ENCODE measurements around the gene SOX6.

DNA sequence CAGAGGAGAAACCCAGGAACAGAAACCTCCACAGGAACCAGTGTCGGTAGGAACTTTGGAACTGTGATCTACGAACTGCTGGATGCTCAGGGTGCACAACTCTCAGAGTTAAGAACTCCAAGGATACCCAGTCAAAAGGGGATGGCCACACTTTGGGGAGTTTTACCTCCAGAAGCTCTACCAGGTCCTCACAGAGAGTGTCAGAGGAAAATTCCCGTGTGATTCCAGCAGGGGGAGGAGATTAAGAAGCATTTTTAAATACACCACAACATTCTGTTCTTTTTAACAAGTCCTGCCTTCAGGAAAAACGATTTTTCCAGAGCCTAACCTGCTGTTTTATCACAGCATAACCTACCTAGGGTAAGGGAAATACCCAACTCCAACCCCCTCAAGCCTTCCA is 104.0 kb downstream of the SOX6 start:
- TF ChIP-seq, protein P1, sequence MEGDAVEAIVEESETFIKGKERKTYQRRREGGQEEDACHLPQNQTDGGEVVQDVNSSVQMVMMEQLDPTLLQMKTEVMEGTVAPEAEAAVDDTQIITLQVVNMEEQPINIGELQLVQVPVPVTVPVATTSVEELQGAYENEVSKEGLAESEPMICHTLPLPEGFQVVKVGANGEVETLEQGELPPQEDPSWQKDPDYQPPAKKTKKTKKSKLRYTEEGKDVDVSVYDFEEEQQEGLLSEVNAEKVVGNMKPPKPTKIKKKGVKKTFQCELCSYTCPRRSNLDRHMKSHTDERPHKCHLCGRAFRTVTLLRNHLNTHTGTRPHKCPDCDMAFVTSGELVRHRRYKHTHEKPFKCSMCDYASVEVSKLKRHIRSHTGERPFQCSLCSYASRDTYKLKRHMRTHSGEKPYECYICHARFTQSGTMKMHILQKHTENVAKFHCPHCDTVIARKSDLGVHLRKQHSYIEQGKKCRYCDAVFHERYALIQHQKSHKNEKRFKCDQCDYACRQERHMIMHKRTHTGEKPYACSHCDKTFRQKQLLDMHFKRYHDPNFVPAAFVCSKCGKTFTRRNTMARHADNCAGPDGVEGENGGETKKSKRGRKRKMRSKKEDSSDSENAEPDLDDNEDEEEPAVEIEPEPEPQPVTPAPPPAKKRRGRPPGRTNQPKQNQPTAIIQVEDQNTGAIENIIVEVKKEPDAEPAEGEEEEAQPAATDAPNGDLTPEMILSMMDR (IDR thresholded peaks at IDR 0.05; ENCODE audit: low read depth, low read length) = no peak
- TF ChIP-seq EZH2phosphoT487 (IDR thresholded peaks at IDR 0.05; ENCODE audit: low read depth) = no peak
